ENCODE data around the gene TSPEAR. TPM values are rescaled to one million over a fixed set of nuclear protein-coding genes. Genes with fewer than 3 reads are reported as not detected.

TSPEAR gene
- total RNA-seq, 1 donor from 2014 or later = not detected

GRCh38 chr21:44518686-44519085 is 192.7 kb downstream of the TSPEAR start:
- Mint-ChIP-seq H3K27ac (no peak overlapping the region), H3K27me3 (peaks cover 3% of the 10 kb centered on the region), H3K4me3 (ENCODE audit: low read depth) (no peak overlapping the region), H3K4me1 (ENCODE audit: low read depth) (no peaks in the 10 kb centered on the region), H3K9me3 (ENCODE audit: low read depth) (no peaks in the 10 kb centered on the region), H3K36me3 (ENCODE audit: insufficient read depth) (no peaks in the 10 kb centered on the region)
- TF ChIP-seq CTCF (IDR thresholded peaks at IDR 0.05; ENCODE audit: unreplicated experiment) = no peak
- no peak for DNase-seq (ENCODE audit: low spot score, unreplicated experiment)

- no peak for TF ChIP-seq CTCF (IDR thresholded peaks at IDR 0.05; ENCODE audit: unreplicated experiment)
- no peak for DNase-seq (ENCODE audit: low spot score, unreplicated experiment)
- H3K4me3 Mint-ChIP-seq (ENCODE audit: low read depth) = no peak overlapping the region
- peaks cover 3% of the 10 kb centered on the region for H3K27me3 Mint-ChIP-seq
- no peaks in the 10 kb centered on the region for H3K36me3 Mint-ChIP-seq (ENCODE audit: insufficient read depth)
- no peaks in the 10 kb centered on the region for H3K4me1 Mint-ChIP-seq (ENCODE audit: low read depth)
- H3K9me3 Mint-ChIP-seq (ENCODE audit: low read depth) = no peaks in the 10 kb centered on the region
- H3K27ac Mint-ChIP-seq = no peak overlapping the region
Observed at GRCh38 chr21:44517175-44517899, 194.0 kb downstream of the TSPEAR start.

- no peak for TF ChIP-seq CTCF (IDR thresholded peaks at IDR 0.05; ENCODE audit: unreplicated experiment)
- peaks cover 3% of the 10 kb centered on the region for H3K27me3 Mint-ChIP-seq
- no peaks in the 10 kb centered on the region for H3K36me3 Mint-ChIP-seq (ENCODE audit: insufficient read depth)
- no peak overlapping the region for H3K27ac Mint-ChIP-seq
- H3K4me1 Mint-ChIP-seq (ENCODE audit: low read depth) = no peaks in the 10 kb centered on the region
- H3K4me3 Mint-ChIP-seq (ENCODE audit: low read depth) = no peak overlapping the region
- DNase-seq (ENCODE audit: low spot score, unreplicated experiment) = no peak
- H3K9me3 Mint-ChIP-seq (ENCODE audit: low read depth) = no peaks in the 10 kb centered on the region
Observed at GRCh38 chr21:44516828-44517174, 194.6 kb downstream of the TSPEAR start.

- H3K9me3 Mint-ChIP-seq (ENCODE audit: low read depth) = no peaks in the 10 kb centered on the region
- no peak overlapping the region for H3K4me3 Mint-ChIP-seq (ENCODE audit: low read depth)
- H3K27ac Mint-ChIP-seq = no peak overlapping the region
- H3K4me1 Mint-ChIP-seq (ENCODE audit: low read depth) = no peaks in the 10 kb centered on the region
- no peak for DNase-seq (ENCODE audit: low spot score, unreplicated experiment)
- no peak for TF ChIP-seq CTCF (IDR thresholded peaks at IDR 0.05; ENCODE audit: unreplicated experiment)
- H3K36me3 Mint-ChIP-seq (ENCODE audit: insufficient read depth) = no peaks in the 10 kb centered on the region
- peaks cover 3% of the 10 kb centered on the region for H3K27me3 Mint-ChIP-seq
Observed at GRCh38 chr21:44516342-44516741, 195.0 kb downstream of the TSPEAR start.

GRCh38 chr21:44515359-44516165 is 195.8 kb downstream of the TSPEAR start:
- no peaks in the 10 kb centered on the region for H3K9me3 Mint-ChIP-seq (ENCODE audit: low read depth)
- H3K27ac Mint-ChIP-seq = no peak overlapping the region
- H3K4me1 Mint-ChIP-seq (ENCODE audit: low read depth) = no peaks in the 10 kb centered on the region
- no peak overlapping the region for H3K4me3 Mint-ChIP-seq (ENCODE audit: low read depth)
- DNase-seq (ENCODE audit: low spot score, unreplicated experiment) = no peak
- no peaks in the 10 kb centered on the region for H3K36me3 Mint-ChIP-seq (ENCODE audit: insufficient read depth)
- H3K27me3 Mint-ChIP-seq = peaks cover 2% of the 10 kb centered on the region
- no peak for TF ChIP-seq CTCF (IDR thresholded peaks at IDR 0.05; ENCODE audit: unreplicated experiment)
